GM11168 (cell line): ENCODE results near the gene HOXA3.

Experiments used
- in situ Hi-C: fragments of 300-500 bp; cut with MboI; formaldehyde crosslinking; loops from one replicate; pipeline ENCODE4 v1.12.0; 2022; ENCODE audit warnings: low sequenced_read_pairs; ENCODE audit not compliant: unreplicated experiment

HOXA3 gene

GRCh38 chr7:27170426-27171324 is 18.3 kb upstream of the HOXA3 start:
- in situ Hi-C loops: no loop called here

GRCh38 chr7:27169658-27170425 is 17.5 kb upstream of the HOXA3 start:
- in situ Hi-C loops: no loop called here

GRCh38 chr7:27168265-27168947 is 16.0 kb upstream of the HOXA3 start:
- in situ Hi-C loops: no loop called here

DNA sequence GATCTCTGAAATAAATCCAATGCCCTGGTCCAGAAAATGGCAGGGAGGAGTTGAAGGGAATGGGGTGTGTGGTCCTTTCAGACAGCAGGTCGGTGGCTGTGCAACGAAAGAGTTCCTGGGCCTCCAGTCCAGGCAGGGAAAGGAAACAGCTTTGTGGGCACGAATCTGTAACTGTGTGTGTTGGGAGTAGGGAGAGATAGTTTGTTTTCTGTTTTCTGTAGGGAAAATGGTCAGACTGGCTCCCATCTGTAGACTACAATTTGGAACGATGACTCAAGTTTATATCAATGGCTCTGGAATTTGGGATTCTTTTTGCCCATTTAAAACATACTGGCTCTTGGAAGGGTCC is 15.5 kb upstream of the HOXA3 start:
- in situ Hi-C loops: no loop called here

- in situ Hi-C loops: no loop called here
These were observed 14.4 kb upstream of the HOXA3 start for GRCh38 chr7:27166531-27167505.

DNA sequence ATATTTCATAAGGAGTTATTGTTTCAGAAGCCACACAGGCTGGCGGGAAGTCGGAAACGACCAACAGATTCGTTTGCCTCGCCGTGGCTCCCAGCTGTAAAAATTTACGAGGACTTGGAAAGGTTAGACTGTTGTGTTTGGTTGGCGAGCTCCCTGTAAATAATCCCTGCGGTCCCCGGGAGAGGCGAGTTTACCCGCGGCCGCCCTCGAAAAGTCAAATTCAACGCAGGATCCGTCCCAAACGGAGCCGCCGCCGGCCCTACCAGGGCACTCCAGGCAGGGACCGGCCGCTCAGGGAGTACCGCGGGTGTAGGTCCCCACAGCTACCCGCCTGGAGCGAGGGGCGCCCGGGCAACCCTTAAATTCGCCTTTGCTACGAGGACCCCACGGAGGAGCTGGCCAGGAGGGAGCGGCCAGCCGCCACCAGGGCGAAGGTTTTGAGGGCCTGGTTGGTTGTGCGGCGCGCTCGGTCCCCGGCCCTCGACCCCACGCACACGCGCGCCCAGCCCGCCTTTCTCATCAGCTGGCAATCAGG is 13.7 kb upstream of the HOXA3 start:
- in situ Hi-C loops: no loop called here

GRCh38 chr7:27165089-27165995 is 13.0 kb upstream of the HOXA3 start, which contains the start of gene HOXA9:
Gene HOXA9, minus strand, starts transcription at chr7:27165537. Its CDS starts 80 bp downstream, at chr7:27165457.
- in situ Hi-C loops: no loop called here

DNA sequence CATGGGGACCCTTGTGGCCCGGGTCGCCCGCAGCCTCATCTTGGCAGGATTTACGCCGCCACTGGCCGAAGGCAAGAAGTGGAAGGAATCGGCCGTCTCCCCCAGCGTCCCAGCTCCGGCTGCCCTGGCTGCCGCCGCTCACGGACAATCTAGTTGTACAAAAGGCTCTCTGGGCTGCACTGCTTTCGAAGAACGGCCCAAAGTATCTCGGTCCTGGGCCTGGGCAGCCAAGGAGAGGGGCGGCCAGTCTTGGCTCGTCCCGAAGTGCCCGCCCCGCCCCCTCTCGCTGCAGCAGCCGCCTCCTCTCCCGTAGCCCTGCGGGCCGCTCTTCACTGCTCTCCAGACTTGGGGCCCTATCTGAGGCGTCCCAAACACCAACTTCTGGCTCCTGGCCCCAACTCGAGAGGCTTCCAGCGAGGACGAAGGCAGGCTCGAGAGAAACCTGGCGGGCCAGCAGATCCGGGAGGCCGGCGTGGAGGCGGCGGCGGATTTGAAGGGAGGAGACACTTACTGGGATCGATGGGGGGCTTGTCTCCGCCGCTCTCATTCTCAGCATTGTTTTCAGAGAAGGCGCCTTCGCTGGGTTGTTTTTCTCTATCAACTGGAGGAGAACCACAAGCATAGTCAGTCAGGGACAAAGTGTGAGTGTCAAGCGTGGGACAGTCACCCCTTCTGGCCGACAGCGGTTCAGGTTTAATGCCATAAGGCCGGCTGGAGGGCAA is 12.1 kb upstream of the HOXA3 start:
- in situ Hi-C loops: no loop called here

GRCh38 chr7:27164045-27164366 is 11.6 kb upstream of the HOXA3 start:
- in situ Hi-C loops: no loop called here

- in situ Hi-C loops: no loop called here
These were observed 11.1 kb upstream of the HOXA3 start for GRCh38 chr7:27163288-27164044.

DNA sequence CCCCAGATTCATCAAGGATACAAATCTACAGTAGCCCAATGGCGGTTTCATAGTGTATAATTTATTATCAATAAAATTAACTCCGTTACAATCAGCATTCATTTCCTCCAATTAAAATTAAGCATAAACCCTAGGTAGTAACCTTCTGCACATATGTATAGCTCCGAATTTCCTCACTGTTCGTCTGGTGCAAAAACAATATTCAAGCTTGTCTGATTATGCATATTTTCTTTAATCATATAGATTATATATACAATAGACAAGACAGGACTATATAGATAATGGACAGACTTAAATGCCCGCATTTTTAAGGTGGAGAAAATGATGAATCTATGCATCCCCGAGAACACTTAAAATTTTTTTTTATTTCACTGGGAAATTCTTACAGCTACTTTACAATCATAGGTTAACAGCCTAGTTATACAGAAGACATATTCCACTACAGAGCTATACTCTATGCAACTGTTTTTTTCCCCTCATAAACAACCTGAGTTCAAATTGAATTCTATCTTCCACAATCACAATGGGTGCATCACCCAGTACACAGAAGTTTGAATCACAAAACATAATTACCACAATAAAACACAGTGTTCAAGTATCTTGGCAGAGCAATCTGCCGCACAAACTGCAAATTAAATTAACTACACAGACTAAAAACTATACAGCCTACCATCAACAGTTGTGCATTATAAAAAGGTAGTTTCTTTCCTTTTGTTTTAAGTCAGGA is 10.3 kb upstream of the HOXA3 start:
- in situ Hi-C loops: no loop called here

GRCh38 chr7:27161721-27162560 is 9.6 kb upstream of the HOXA3 start:
- in situ Hi-C loops: no loop called here

DNA sequence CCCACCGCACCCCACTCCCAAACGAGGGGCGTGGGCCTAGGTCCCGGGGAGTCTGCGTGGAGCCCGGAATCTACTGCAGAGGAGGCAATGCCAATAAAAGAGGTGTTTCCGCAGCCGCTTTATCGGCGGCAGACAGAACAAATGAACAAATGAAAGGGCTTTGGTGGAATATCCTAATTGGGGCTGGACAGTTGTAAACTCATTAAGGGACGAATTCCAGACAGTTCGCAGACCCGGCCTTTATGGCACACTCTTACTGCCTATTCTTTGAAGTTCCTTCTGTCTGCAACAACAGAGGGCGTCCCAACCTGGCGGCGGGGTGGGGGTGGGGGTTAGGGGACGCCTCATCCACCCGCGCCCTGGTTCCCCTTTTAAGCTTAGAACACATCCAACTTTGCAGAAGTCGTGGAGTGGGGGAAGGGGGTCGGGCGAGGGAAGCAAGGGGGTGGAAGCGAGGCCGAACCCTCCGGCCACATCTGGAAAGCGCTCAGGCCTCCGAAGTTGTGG is 8.9 kb upstream of the HOXA3 start:
- in situ Hi-C loops: no loop called here

DNA sequence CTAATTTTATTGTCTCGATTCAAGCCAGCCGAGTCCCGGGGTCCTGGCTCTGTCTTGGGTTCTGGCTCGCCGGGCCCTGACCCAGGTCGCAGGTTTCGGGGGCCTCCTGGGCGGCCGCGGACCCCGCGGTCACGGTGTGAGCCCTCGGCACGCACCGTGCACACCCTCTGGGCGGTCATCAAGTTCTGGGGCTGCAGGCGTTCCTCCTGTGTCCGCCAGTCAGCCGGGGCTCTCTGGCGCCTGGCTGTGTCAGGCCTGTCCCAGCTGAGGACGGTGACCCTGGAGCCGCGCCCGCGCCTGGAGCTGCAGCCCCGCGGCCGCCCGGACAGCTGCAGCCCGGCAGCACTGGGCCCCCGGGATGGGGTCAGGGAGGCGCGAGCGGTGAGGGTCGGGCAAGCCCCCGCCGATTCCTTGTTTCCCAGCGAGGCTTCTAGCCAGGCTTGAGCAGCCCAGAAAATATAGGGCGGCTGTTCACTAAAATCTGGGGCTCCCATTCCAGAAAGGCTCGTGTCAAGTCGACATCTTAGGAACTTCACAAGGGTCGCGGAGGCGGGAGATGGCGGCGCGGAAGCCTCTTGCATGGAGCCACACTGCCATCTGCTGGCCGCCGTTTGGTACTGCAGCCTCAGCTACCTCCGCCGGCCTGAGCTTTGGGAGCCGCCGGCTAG is 8.3 kb upstream of the HOXA3 start:
- in situ Hi-C loops: no loop called here

- in situ Hi-C loops: no loop called here
These were observed 7.8 kb upstream of the HOXA3 start for GRCh38 chr7:27160145-27160545.
